ENCODE results near the gene ZNF76.

The ZNF76 gene

GRCh38 chr6:35309611-35310264 lies 50.2 kb downstream of the ZNF76 start:
- TF ChIP-seq EZH2phosphoT487 (conservative IDR thresholded peaks at IDR 0.05; ENCODE audit: low read length) (no peak), CTCF (IDR thresholded peaks at IDR 0.05; ENCODE audit: insufficient read depth, low read length, poor library complexity, severe bottlenecking) (no peak)
- Histone ChIP-seq H3K4me2 (ENCODE audit: low read depth, low read length, poor library complexity, severe bottlenecking) (no peak overlapping the region), H3K9ac (ENCODE audit: low read length) (no peak overlapping the region), H3K27me3 (ENCODE audit: low read length) (no peaks in the 10 kb centered on the region), H3K9me3 (ENCODE audit: insufficient read depth, low read length) (no peaks in the 10 kb centered on the region), H3K27ac (ENCODE audit: low read depth, low read length) (no peak overlapping the region), H4K20me1 (ENCODE audit: low read depth, low read length) (no peaks in the 10 kb centered on the region), H3K36me3 (ENCODE audit: low read length) (no peaks in the 10 kb centered on the region), H3K79me2 (ENCODE audit: insufficient read depth, low read length) (0 out of 2 replicates have a peak, but pooled peaks cover 2% of the 10 kb centered on the region), H3K9me2 (replicated peaks; ENCODE audit: insufficient read depth, low read length) (no peaks in the 10 kb centered on the region), H3F3A (ENCODE audit: insufficient read depth) (peaks cover 16% of the 10 kb centered on the region), H3K4me3 (ENCODE audit: insufficient read depth, low read length, poor library complexity, severe bottlenecking) (no peak overlapping the region), H2AFZ (ENCODE audit: low read depth, low read length, severe bottlenecking) (no peak overlapping the region)

GRCh38 chr6:35310265-35310831 lies 50.8 kb downstream of the ZNF76 start:
- no peak overlapping the region for H3K4me3 ChIP-seq (ENCODE audit: insufficient read depth, low read length, poor library complexity, severe bottlenecking)

GRCh38 chr6:35311390-35312075 lies 52.0 kb downstream of the ZNF76 start:
- peak overlapping the region; percentile 37 for H3K9ac ChIP-seq (ENCODE audit: low read length)
- peak overlapping the region; percentile 34 for H3K4me2 ChIP-seq (ENCODE audit: low read depth, low read length, poor library complexity, severe bottlenecking)
- H3K36me3 ChIP-seq (ENCODE audit: low read length) = no peaks in the 10 kb centered on the region
- H3K27ac ChIP-seq (ENCODE audit: low read depth, low read length) = peak overlapping the region; percentile 55
- no peaks in the 10 kb centered on the region for H3K9me2 ChIP-seq (replicated peaks; ENCODE audit: insufficient read depth, low read length)
- H3K4me3 ChIP-seq (ENCODE audit: insufficient read depth, low read length, poor library complexity, severe bottlenecking) = no peak overlapping the region
- TF ChIP-seq CTCF (IDR thresholded peaks at IDR 0.05; ENCODE audit: insufficient read depth, low read length, poor library complexity, severe bottlenecking) (no peak), EZH2phosphoT487 (conservative IDR thresholded peaks at IDR 0.05; ENCODE audit: low read length) (no peak)
- H4K20me1 ChIP-seq (ENCODE audit: low read depth, low read length) = no peaks in the 10 kb centered on the region
- H3K79me2 ChIP-seq (ENCODE audit: insufficient read depth, low read length) = no peaks in the 10 kb centered on the region
- peaks cover 20% of the 10 kb centered on the region for H3F3A ChIP-seq (ENCODE audit: insufficient read depth)
- peak overlapping the region; percentile 31 for H2AFZ ChIP-seq (ENCODE audit: low read depth, low read length, severe bottlenecking)
- H3K27me3 ChIP-seq (ENCODE audit: low read length) = no peaks in the 10 kb centered on the region
- no peaks in the 10 kb centered on the region for H3K9me3 ChIP-seq (ENCODE audit: insufficient read depth, low read length)

More at GRCh38 chr6:35310265-35310831, 50.8 kb downstream of the ZNF76 start:
- H3K9ac ChIP-seq (ENCODE audit: low read length) = no peak overlapping the region
- no peak overlapping the region for H2AFZ ChIP-seq (ENCODE audit: low read depth, low read length, severe bottlenecking)
- TF ChIP-seq EZH2phosphoT487 (conservative IDR thresholded peaks at IDR 0.05; ENCODE audit: low read length) (no peak), CTCF (IDR thresholded peaks at IDR 0.05; ENCODE audit: insufficient read depth, low read length, poor library complexity, severe bottlenecking) (no peak)
- no peaks in the 10 kb centered on the region for H3K9me3 ChIP-seq (ENCODE audit: insufficient read depth, low read length)
- no peak overlapping the region for H3K4me2 ChIP-seq (ENCODE audit: low read depth, low read length, poor library complexity, severe bottlenecking)
- H4K20me1 ChIP-seq (ENCODE audit: low read depth, low read length) = no peaks in the 10 kb centered on the region
- no peaks in the 10 kb centered on the region for H3K27me3 ChIP-seq (ENCODE audit: low read length)
- H3K27ac ChIP-seq (ENCODE audit: low read depth, low read length) = no peak overlapping the region
- H3F3A ChIP-seq (ENCODE audit: insufficient read depth) = peaks cover 18% of the 10 kb centered on the region
- no peaks in the 10 kb centered on the region for H3K9me2 ChIP-seq (replicated peaks; ENCODE audit: insufficient read depth, low read length)
- no peaks in the 10 kb centered on the region for H3K79me2 ChIP-seq (ENCODE audit: insufficient read depth, low read length)
- H3K36me3 ChIP-seq (ENCODE audit: low read length) = no peaks in the 10 kb centered on the region
